Activated naive CD4-positive, alpha-beta T cell treated with Interleukin-2 at 50 U/mL for 16 hours (primary cell): Measurements from ENCODE around the gene MCAM.

Experiments
- DNase-seq: peaks from one replicate; pipeline ENCODE4 v3.0.0-alpha.2; 2020

MCAM gene, protein sequence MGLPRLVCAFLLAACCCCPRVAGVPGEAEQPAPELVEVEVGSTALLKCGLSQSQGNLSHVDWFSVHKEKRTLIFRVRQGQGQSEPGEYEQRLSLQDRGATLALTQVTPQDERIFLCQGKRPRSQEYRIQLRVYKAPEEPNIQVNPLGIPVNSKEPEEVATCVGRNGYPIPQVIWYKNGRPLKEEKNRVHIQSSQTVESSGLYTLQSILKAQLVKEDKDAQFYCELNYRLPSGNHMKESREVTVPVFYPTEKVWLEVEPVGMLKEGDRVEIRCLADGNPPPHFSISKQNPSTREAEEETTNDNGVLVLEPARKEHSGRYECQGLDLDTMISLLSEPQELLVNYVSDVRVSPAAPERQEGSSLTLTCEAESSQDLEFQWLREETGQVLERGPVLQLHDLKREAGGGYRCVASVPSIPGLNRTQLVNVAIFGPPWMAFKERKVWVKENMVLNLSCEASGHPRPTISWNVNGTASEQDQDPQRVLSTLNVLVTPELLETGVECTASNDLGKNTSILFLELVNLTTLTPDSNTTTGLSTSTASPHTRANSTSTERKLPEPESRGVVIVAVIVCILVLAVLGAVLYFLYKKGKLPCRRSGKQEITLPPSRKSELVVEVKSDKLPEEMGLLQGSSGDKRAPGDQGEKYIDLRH

DNA sequence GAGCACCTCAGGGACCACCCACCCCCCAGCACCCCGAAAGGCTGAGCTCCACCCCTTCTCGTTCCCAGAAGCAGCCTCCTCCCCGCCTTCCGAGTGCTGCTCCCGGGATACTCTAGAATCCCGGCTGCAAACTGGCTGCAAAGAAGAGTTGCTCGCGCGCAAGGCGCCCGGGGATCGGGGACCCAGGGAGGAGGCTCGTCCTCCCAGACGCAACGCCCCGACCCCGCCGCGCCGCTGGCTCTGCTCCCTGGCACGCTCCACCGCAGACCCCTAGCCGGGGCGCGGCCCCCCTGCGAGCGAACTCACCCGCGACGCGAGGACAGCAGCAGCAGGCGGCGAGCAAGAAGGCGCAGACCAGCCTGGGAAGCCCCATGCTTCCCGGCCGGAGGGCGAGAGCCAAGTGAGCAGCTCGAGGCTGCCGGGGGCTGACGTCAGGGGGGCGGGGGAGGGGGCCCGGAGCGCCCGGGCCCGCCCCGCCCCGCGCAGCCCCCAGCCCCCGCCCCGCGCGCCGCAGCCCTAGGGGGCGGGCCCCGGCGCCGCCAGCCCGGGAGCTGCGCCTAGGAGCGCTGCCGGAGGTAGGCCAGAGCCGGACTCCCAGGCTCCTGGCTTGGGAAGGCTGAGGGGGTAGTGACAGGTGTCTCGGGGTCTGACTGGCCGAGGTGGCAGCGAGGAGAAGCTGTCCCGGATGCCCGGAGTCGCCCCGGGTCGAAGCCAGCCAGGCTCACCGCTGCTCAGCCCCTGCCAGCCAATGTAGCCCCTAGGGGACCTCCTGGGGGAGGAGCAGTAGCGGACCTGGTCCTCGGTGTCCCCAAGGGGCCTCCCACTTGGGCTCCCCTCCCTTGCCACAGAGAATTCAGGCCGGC lies at the start of gene MCAM:
Gene MCAM (minus strand): TSS at position 402 of the 863 bp plus-strand sequence. CDS start 29 bp downstream, at position 373.
- no peak for DNase-seq

DNA sequence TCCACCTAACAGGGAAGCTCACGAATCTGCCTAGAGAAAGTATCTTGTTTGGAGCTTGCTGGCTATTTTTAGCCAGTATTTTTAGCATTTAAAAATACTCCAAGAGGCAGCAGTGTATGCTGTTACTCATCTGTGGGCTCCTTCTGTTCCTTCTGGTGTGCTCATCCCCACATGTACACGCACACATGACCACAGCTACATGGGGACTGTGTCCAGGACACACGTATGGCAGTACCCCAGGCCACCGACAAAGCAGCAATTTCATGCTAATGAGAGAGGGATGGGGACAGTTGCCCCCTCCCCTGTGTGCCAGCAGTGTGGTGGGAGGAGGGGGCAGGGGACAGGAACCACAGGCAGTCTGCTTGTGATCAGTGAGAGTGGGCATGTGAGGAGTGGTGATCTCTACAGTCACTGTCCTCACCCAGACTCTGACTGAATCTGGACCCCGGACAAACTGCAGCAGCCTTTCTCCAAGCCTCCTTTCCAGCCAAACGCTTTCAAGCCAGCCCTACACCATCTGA lies 48.2 kb upstream of the MCAM start:
- DNase-seq, result no peak

- peak; percentile 55 for DNase-seq
Observed at GRCh38 chr11:119363851-119364590, 47.1 kb upstream of the MCAM start.

GRCh38 chr11:119363081-119363850 lies 46.3 kb upstream of the MCAM start:
- DNase-seq, result no peak

DNA sequence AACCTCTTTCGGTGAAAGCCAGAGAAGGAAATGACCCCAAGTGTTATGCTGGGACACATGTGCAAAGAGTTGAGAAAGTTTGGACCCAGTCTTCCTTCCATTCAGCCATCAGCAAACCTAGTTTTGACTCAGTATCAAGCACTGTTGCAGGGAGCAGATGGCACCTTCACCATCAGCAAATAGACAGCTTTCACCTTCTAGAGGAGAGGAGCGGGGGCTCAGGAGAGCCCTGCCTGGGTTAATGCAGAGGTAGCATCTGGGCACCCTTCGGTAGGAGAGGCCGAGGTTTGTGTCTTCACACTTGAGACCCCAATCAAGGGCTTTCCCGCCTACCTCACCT lies 45.8 kb upstream of the MCAM start:
- no peak for DNase-seq

DNA sequence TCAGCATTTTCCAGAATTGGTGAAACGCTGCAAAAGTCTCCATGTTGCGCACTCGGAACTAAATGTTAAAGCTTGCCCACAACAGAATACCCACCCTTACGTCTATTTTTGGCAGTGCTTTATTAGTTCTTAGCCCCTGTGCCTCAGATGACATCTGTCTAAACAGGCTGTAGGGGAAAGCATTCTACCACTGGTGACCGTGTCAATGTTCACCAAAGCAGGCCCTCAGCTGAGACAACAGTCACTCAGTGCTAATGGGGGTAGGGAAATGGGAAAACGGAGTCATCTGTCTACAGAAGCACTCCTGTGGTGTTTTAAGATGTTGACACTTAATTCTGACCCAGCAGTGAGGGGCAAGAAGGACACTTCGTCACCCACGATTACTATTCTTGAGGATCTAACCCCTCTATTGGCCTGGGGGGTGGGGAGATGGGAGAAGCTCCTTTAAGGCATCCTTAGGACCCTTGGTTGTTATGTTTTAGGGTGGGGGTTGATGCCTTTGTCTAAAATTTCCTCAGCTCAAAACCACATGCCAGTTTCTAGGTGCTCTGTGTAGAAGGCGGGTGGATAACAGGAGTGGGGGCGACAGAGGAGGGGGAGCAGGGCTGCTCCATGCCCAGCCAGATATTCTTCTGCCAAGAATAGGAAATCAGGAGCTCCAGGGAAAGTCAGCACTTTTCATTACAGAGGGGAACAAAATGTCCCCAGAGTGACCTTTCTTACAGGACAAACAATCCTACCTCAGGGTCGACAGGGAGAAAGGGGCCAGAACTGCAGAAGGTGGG lies 45.2 kb upstream of the MCAM start:
- no peak for DNase-seq

DNA sequence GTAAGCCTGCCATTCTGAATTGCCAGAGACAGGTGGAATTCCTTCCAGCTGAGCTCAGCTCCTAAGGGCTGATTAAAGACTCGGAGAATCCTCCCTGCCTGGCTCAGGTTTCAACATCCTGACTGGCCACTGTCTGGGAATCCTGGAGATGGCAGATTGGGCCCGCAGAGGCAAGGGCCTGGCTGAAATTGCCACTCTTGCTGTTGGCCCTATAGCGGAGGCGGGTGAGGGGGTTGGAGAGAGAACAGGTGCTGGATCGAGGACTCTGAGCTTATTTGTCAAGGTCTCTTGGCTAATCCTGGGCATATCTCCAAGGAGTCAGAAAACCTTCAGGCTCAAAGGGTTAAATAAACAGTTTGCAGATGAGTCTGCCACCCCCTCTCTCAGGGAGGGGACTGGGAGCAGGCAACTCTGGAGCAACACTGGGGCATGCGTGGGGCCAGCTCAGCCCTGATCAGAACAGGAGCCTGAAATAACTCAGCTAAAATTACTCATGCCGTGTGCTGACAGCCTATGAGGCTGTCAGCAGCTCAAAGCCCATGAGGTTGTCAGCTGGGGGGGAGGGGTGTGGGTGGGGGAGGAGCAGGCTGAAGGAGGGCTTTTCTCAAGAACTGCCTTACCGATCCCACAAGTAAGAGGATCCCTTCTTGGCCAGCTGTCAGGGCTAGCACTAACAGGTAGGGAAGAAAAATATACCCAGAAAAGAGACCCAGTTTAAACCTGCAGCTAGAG lies 44.3 kb upstream of the MCAM start:
- peak; percentile 60 for DNase-seq

DNA sequence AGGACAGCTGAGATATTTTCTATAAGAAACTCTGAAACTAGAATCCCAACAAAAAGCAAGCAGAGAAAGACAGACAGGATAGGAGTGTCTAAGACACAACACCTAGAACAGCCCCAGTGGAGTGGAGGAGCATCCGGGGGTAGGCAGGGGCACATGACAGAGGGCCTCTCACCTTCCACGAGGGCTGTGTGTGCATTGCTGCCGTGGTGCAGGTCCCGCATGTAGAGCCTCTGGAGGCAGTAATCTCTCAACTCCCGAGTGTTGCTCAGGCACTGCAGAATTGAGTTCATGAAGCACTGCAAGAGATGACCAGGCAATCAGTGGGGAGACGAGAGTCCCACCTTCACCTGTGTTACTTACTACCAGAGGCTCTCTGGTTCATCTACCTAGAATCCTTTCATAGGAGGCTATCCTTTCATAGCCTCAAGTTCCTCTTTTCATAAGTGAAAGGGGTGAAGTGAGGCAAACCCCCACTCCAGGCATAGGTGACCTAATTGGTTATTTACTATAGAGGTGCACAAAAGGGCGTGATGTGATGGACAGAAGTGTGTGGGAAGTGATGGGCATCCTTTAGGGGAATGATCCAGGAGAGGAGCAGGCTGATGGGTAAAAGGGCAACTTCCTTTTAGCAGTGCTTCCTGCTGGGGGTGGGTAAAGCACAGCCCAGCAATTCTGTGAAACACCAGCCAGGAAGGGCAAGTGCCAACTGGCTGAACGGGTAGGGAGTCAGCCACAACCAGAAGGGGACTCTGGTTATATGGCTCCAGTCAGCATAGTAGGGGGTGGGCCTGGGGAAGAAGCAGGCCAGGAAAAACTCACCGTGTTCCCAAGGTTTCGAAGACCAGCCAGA lies 42.7 kb upstream of the MCAM start:
- DNase-seq, result no peak

GRCh38 chr11:119357074-119357473 lies 40.1 kb upstream of the MCAM start:
- no peak for DNase-seq

GRCh38 chr11:119356349-119357031 lies 39.6 kb upstream of the MCAM start:
- peak; percentile 74 for DNase-seq

DNA sequence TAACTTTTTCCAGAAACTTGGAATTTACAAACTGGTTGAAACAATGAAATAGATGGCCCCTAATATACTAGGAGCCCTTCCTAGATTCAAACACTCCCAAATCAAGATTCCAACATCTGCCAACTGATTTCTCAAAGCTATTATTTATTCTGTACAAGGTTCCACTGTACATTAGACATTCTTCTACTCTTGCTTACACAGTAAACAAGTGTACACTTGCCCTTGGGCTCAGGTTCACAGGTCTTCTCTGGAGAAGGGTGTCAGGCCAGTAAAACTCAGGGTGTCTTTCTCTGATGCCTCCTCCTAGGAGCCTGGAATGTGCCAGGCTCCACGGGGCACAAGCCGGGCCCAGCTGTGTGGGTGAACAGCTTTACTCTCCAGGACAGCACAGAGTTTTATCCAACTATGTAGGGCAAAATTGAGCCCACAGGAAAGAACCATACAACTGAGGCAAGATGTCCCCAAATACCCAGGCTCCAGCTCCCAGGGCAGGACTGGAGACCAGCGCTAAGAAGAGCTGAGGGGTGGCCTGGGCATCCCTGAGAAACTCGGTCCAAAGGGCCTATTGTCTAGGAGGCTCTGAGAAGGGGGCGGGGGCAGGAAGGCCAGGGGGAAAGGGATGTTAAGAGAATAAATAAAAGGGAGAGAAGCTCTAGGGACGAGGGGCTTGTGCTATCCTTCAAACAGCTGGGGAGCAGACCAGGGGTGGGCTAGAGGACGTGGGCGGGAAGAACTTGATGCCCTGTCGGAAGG lies 38.3 kb upstream of the MCAM start:
- no peak for DNase-seq

- DNase-seq, result no peak
Observed at GRCh38 chr11:119352857-119353260, 35.9 kb upstream of the MCAM start.

DNA sequence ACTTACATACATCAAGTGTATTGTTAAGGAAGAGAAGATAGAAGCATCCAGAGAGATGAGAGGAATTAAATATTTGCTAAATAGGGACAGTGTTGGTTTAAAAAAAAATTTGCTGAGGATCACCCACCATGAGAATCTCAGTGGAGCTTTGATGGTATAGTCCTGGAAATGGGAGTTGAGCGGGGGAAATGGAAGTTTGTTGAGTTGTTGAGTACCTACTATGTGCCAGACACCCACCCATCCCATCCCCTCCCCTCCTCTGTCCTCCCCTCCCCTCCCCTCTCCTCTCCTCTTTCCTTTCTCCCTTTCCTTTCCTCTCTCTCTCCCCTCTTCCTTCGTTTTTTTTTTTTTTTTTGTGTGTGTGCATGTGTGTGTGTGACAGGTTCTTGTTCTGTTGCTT lies 34.3 kb upstream of the MCAM start:
- no peak for DNase-seq

DNA sequence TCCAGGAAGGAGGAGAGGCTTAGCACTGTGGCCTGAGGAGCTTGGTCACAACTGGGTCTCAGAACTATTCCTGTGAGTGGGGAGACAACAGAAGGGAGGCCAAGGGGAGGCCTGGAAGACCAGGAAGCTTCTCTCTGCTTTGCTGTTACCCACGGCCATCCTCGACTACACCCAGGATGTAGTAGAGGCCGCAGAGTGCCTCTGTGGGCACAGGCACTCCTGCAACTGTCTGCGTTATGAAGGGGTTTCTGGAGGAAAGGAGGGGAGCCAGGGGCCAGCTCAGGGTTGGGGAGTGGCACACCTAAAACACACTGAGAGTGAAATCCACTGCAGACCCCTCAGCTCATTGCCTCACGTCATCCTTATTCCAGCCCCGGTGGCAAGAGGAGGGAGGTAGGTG lies 33.4 kb upstream of the MCAM start:
- DNase-seq, result no peak

DNA sequence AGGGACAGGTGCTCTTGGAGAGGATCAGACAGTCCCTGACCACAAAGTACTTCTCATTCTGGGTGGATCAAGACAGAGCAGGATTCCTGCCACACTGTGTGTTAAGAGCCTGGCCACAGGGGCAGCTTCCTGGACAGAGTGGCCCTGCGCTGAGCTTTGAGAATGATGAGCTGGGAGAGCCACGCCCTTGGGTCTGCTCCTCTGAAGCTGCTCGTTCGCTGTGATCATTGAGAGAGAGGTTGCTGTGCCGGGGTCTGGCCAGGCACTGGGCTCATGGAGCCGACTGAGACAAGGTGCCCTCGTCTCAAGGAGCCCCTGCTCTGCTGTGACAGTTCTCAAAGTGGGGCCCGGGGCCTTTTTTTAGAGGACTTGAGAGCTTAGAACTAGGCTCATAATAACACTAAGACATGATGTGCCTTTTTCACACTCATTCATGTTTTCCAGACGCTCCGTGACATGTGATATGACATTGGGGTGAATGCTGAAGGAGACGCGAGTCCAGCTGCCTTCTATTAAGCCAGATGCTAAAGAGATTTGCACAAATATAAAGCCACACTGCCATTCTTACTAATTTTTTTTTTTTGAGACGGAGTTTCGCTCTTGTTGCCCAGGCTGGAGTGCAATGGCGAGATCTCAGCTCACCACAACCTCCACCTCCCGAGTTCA lies 31.1 kb upstream of the MCAM start:
- no peak for DNase-seq

DNA sequence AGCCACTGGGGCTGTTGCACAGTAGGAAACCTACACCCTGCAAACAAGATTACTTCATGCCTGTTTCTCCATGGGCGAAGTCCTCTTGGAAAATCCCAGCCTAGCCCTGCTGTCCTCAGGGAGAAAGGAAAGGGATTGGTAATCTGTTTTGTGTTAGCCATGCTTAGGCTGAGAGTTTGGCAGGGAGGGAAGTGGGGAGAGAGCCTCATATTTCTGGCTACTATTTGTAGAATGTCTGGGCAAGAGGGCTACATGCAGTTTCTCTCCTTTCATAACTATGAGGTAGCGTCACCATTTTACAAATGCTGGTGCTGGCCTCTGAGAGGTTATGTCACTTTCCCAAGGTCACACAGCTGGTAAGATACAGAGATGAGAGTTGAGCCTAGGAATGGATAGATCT lies 30.3 kb upstream of the MCAM start:
- DNase-seq, result no peak

DNA sequence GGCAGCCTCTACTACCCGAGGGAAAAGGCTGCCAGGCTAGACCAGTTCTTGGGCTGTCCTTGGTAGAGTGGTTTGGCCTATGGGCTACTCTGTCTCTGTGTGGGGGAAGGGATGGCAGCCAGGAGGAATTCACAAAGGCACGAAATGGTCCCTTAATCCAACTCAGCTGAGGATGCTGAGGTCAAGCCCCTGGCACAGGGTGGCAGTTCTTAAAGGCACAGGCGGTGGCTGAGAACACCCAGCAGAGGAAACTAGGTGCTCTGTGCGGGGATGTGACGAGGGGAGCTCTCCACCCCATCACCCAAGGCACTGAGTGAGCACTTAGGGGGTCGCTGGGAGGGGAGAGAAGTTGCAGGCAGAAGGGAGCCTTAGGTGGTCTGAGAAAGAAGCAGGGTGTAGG lies 29.7 kb upstream of the MCAM start, which contains the start of gene MFRP:
Gene MFRP (minus strand): TSS at position 101 of the 400 bp plus-strand sequence. CDS start 192 bp downstream, outside the sequence.
- DNase-seq, result no peak
